ENCODE results near the gene SIGLEC5.

Gene SIGLEC5

DNA sequence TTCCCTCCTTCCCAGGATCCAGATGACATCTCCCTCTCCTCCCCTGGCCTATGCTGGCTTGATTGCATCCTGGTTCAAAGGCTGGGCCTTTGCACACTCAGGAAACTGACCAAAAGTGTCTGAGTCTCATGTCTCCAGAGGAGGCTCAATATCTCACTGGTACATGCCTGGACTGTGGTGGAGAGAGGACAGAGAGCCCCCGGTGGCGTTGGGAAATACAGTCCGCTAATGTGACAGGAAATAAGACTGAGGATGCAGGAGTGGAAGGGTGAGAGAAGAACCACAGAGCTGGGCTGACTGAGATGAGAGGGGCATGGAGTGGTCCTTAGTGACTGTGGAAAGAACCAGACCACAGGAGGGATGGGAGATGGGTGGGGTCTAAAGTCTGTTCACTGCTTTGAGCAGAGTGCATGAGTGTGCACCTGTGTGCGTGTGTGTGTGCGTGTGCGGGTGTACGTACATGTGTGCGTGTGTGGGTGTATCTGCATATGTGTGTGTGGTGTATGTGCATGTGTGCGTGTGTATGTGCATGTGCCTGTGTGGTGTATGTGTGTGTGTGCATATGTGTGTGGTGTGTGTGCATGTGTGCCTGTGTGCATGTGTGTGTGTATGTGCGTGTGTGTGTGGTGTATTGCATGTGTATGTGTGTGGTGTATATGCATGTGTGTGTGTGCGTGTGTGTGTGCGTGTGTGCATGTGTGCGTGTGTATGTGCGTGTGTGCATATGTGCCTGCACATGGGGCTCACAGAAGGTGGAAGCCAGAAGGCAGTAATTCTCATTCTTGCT, 1.9 kb downstream of the SIGLEC5 start:
- peaks cover 5% of the 10 kb centered on the region for H3K27me3 ChIP-seq (ENCODE audit: insufficient read depth, low read length, poor library complexity)
- H3K9ac ChIP-seq (ENCODE audit: low read depth, low read length), result no peak overlapping the region
- DNase-seq (no peak), ATAC-seq (ENCODE audit: insufficient read depth, low read depth) (no peak)
- H3K4me1 ChIP-seq (ENCODE audit: insufficient read depth, low read length), result no peaks in the 10 kb centered on the region
- H4K20me1 ChIP-seq (ENCODE audit: insufficient read depth, low read length), result no peaks in the 10 kb centered on the region
- H2AFZ ChIP-seq (ENCODE audit: low read depth, low read length), result no peak overlapping the region
- no peak overlapping the region for H3K27ac ChIP-seq (ENCODE audit: low read length)
- H3K4me3 ChIP-seq (ENCODE audit: low read depth in 1 of 2, low read length in 2 of 2), result no peak overlapping the region
- TF ChIP-seq EZH2 (IDR thresholded peaks at IDR 0.05; ENCODE audit: borderline replicate concordance, low read depth, low read length, severe bottlenecking) (no peak), CTCF (IDR thresholded peaks at IDR 0.05; ENCODE audit: borderline replicate concordance, extremely low read depth, low read length, poor library complexity, severe bottlenecking) (no peak)
- H3K9me3 ChIP-seq (ENCODE audit: insufficient read depth, low read length, severe bottlenecking), result no peaks in the 10 kb centered on the region
- no peaks in the 10 kb centered on the region for H3K79me2 ChIP-seq (ENCODE audit: insufficient read depth, low read length)
- no peak overlapping the region for H3K4me2 ChIP-seq (ENCODE audit: insufficient read depth, low read length)
- H3K36me3 ChIP-seq (ENCODE audit: insufficient read depth, low read length), result no peaks in the 10 kb centered on the region

- Histone ChIP-seq H3K4me3 (ENCODE audit: low read depth in 1 of 2, low read length in 2 of 2) (no peak overlapping the region), H3K9ac (ENCODE audit: low read depth, low read length) (no peak overlapping the region), H3K4me1 (ENCODE audit: insufficient read depth, low read length) (no peaks in the 10 kb centered on the region), H3K9me3 (ENCODE audit: insufficient read depth, low read length, severe bottlenecking) (no peaks in the 10 kb centered on the region), H3K4me2 (ENCODE audit: insufficient read depth, low read length) (no peak overlapping the region), H3K36me3 (ENCODE audit: insufficient read depth, low read length) (no peaks in the 10 kb centered on the region), H2AFZ (ENCODE audit: low read depth, low read length) (no peak overlapping the region), H4K20me1 (ENCODE audit: insufficient read depth, low read length) (no peaks in the 10 kb centered on the region), H3K79me2 (ENCODE audit: insufficient read depth, low read length) (no peaks in the 10 kb centered on the region), H3K27me3 (ENCODE audit: insufficient read depth, low read length, poor library complexity) (peaks cover 5% of the 10 kb centered on the region), H3K27ac (ENCODE audit: low read length) (no peak overlapping the region)
- DNase-seq (no peak), ATAC-seq (ENCODE audit: insufficient read depth, low read depth) (no peak)
- TF ChIP-seq CTCF (IDR thresholded peaks at IDR 0.05; ENCODE audit: borderline replicate concordance, extremely low read depth, low read length, poor library complexity, severe bottlenecking) (no peak), EZH2 (IDR thresholded peaks at IDR 0.05; ENCODE audit: borderline replicate concordance, low read depth, low read length, severe bottlenecking) (no peak)
Observed at GRCh38 chr19:51627491-51628138, 2.6 kb downstream of the SIGLEC5 start.

GRCh38 chr19:51626675-51627074, 3.5 kb downstream of the SIGLEC5 start:
- H2AFZ ChIP-seq (ENCODE audit: low read depth, low read length), result no peak overlapping the region
- no peak overlapping the region for H3K9ac ChIP-seq (ENCODE audit: low read depth, low read length)
- DNase-seq (no peak), ATAC-seq (ENCODE audit: insufficient read depth, low read depth) (no peak)
- H3K36me3 ChIP-seq (ENCODE audit: insufficient read depth, low read length), result no peaks in the 10 kb centered on the region
- H3K4me3 ChIP-seq (ENCODE audit: low read depth in 1 of 2, low read length in 2 of 2), result no peak overlapping the region
- H3K27ac ChIP-seq (ENCODE audit: low read length), result no peak overlapping the region
- peaks cover 5% of the 10 kb centered on the region for H3K27me3 ChIP-seq (ENCODE audit: insufficient read depth, low read length, poor library complexity)
- H4K20me1 ChIP-seq (ENCODE audit: insufficient read depth, low read length), result no peaks in the 10 kb centered on the region
- no peak for TF ChIP-seq EZH2 (IDR thresholded peaks at IDR 0.05; ENCODE audit: borderline replicate concordance, low read depth, low read length, severe bottlenecking)
- TF ChIP-seq CTCF (IDR thresholded peaks at IDR 0.05; ENCODE audit: borderline replicate concordance, extremely low read depth, low read length, poor library complexity, severe bottlenecking), result no peak
- H3K79me2 ChIP-seq (ENCODE audit: insufficient read depth, low read length), result no peaks in the 10 kb centered on the region
- H3K4me2 ChIP-seq (ENCODE audit: insufficient read depth, low read length), result no peak overlapping the region
- H3K4me1 ChIP-seq (ENCODE audit: insufficient read depth, low read length), result no peaks in the 10 kb centered on the region
- no peaks in the 10 kb centered on the region for H3K9me3 ChIP-seq (ENCODE audit: insufficient read depth, low read length, severe bottlenecking)
